OCI-LY3 (cell line): ENCODE measurements around the gene RHD.

ENCODE experiments used
- H2AFZ ChIP-seq: fragments of 200-600, 300-600 bp; shearing (Covaris generic); 2 replicates; pipeline ENCODE4 v1.6.0; 2014; ENCODE audit warnings: antibody characterized with exemption, low read depth, low read length
- H3K27ac ChIP-seq: fragments of 200-600, 300-600 bp; sonication (generic); 2 replicates; pipeline ENCODE4 v1.5.1; 2014; ENCODE audit warnings: mild to moderate bottlenecking, low read length, moderate library complexity, mixed read lengths
- H3K27me3 ChIP-seq: fragments of 200-600, 300-600 bp; sonication (generic); 2 replicates; pipeline ENCODE4 v1.6.1; 2014; ENCODE audit warnings: low read depth, low read length, mixed read lengths
- H3K36me3 ChIP-seq: fragments of 200-600, 300-600 bp; sonication (generic); replicated peaks from 2 replicates; pipeline ENCODE3; 2014; ENCODE audit warnings: low read depth, low read length, mixed read lengths
- H3K4me1 ChIP-seq: fragments of 300-600, 200-600 bp; sonication (generic); 2 replicates; pipeline ENCODE4 v1.6.1; 2014; ENCODE audit warnings: low read length, mixed read lengths
- H3K4me2 ChIP-seq: fragments of 200-600, 300-600 bp; sonication (generic); 2 replicates; pipeline ENCODE4 v1.6.1; 2014; ENCODE audit warnings: low read length, mixed read lengths
- H3K4me3 ChIP-seq: fragments of 300-600, 200-600 bp; sonication (generic); 2 replicates; pipeline ENCODE4 v1.5.1; 2014; ENCODE audit warnings: antibody characterized with exemption, mild to moderate bottlenecking, low read length, moderate library complexity
- H3K79me2 ChIP-seq: fragments of 300-600, 200-600 bp; shearing (Covaris generic); 2 replicates; pipeline ENCODE4 v1.6.1; 2014; ENCODE audit warnings: mild to moderate bottlenecking, low read length, mixed read lengths
- H3K9ac ChIP-seq: fragments of 300-600, 200-600 bp; shearing (Covaris generic); 2 replicates; pipeline ENCODE4 v1.6.0; 2014; ENCODE audit warnings: mild to moderate bottlenecking, low read length, moderate library complexity
- H3K9me3 ChIP-seq: fragments of 200-600, 300-600 bp; shearing (Covaris generic); 2 replicates; pipeline ENCODE4 v1.6.1; 2014; ENCODE audit warnings: low read length, mixed read lengths; ENCODE audit not compliant: insufficient read depth
- H4K20me1 ChIP-seq: fragments of 200-600, 300-600 bp; sonication (generic); 2 replicates; pipeline ENCODE4 v1.6.1; 2016; ENCODE audit warnings: low read length, mixed read lengths; ENCODE audit not compliant: insufficient read depth
- CTCF ChIP-seq: fragments of 200-600, 300-600 bp; sonication (generic); IDR thresholded peaks from 2 replicates; pipeline ENCODE4 v1.5.1; 2014; ENCODE audit warnings: antibody characterized with exemption, low read length, low read depth
- EZH2phosphoT487 ChIP-seq: fragments of 200-600 bp; shearing (Covaris generic); IDR thresholded peaks from 2 replicates; pipeline ENCODE4 v1.6.1; 2018; ENCODE audit warnings: antibody characterized with exemption, mixed run types, low read depth

RHD gene

GRCh38 chr1:25246600-25247023 lies 25.7 kb upstream of the RHD start:
- peaks cover 35% of the 10 kb centered on the region for H3K79me2 ChIP-seq
- peak overlapping the region; percentile 95 for H3K27ac ChIP-seq

DNA sequence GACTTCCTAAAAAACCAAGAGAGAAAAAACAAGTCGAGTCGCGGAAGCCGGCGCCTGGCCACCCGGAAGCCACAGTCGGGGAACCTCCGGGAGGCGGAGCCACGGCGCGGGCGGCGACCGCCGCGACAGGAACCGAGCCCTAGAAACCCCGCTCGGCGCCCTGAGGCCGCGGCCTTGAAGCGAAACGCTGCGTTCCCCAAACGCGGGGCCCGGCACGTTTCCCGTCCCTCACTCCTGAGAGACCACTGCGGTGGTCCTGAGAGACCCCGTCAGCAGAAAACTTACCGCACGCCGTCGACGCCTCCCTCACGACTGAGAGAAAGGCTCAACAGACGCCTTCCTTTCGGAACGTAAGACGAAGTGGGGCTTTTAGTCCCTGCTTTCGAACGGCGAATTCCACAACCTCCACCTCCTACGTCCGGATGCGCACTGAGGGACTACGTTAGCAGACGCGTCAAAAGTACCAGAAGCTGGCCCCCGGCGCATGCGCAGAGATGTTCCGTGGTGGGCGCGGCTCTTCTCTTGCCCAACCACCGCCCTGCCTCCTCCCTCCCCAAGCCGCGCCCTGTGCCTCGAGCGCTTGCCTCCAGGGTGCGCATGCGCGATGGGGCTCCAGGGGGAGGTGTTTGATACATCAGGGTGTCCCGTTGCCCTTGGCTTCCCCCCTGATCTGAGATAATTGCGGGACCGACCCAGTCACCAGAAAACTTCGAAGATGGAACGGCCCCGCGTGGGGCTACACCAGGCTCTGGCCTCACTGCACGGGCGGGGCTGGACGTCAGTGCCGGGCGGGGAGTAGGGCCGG lies 25.1 kb upstream of the RHD start, which contains the start of gene RSRP1:
Gene RSRP1, minus strand, starts transcription at position 431 of the 805 bp plus-strand sequence. CDS start 491 bp downstream, outside the sequence.
- Histone ChIP-seq H3K4me2 (peak within 1 kb of the TSS; percentile 86), H3K27ac (peak within 1 kb of the TSS; percentile 95), H3K79me2 (peaks cover 35% of the 10 kb centered on the region), H4K20me1 (peaks cover 19% of the 10 kb centered on the region), H2AFZ (peak within 1 kb of the TSS; percentile 64; the same call in 1 of the 2 replicates), H3K36me3 (peaks cover 39% of the 10 kb centered on the region), H3K4me1 (peaks cover 11% of the 10 kb centered on the region), H3K9ac (peak within 1 kb of the TSS; percentile 99), H3K9me3 (no peaks in the 10 kb centered on the region), H3K27me3 (no peaks in the 10 kb centered on the region), H3K4me3 (peak within 1 kb of the TSS; percentile 97)
- no peak for TF ChIP-seq EZH2phosphoT487
- TF ChIP-seq CTCF, result no peak

More at GRCh38 chr1:25246600-25247023, 25.7 kb upstream of the RHD start:
- H3K27me3 ChIP-seq, result no peaks in the 10 kb centered on the region
- TF ChIP-seq CTCF, result no peak
- no peak for TF ChIP-seq EZH2phosphoT487
- H2AFZ ChIP-seq, result no peak overlapping the region
- peak overlapping the region; percentile 99 for H3K9ac ChIP-seq
- peak overlapping the region; percentile 86 for H3K4me2 ChIP-seq
- peaks cover 19% of the 10 kb centered on the region for H4K20me1 ChIP-seq
- peaks cover 11% of the 10 kb centered on the region for H3K4me1 ChIP-seq
- H3K4me3 ChIP-seq, result peak overlapping the region; percentile 97
- H3K9me3 ChIP-seq, result no peaks in the 10 kb centered on the region
- H3K36me3 ChIP-seq, result peaks cover 40% of the 10 kb centered on the region

DNA sequence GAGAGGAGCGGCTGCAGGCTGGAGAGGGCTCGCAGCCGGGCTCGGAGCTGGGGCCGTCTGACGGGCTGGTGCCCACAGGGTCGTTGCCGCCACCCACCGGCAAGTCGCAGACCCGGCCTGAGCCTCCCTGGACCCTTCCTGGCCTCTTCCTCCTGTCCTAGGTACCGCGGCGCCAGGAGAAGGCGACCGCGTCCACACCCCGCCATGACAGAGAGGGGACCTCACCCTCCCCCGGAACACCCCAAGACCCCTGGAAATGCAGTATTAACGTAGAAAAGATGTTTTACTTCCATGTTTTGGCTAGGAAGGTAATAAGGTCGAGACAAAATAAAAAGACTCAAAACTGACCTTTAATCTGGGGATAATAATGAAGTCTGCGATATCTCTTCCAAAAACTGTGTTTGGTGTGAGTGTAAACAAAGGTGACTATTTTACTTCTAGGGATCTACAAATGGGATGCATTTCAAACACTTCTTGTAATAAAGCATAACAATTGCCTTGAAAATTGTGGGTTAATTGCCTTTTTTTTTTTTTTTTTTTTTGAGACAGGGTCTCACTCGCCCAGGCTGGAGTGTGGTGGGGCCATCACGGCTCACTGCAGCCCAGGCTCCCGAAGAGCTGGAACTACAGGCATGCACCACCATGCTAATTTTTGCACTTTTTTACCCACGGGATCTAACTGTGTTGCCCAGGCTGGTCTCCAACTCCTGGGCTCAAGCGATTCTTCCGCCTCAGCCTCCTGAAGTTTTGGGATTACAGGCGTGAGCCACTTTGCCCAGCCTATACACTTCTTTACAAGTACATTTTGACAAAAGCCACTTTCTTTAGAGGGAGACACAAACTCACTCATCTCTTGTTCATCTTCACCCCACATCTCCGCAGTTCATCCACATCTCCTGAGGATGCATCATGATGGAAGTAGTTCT lies 24.2 kb upstream of the RHD start:
- H3K9ac ChIP-seq, result peak overlapping the region; percentile 66
- no peaks in the 10 kb centered on the region for H3K27me3 ChIP-seq
- peaks cover 19% of the 10 kb centered on the region for H4K20me1 ChIP-seq
- H3K79me2 ChIP-seq, result peaks cover 35% of the 10 kb centered on the region
- H3K27ac ChIP-seq, result peak overlapping the region; percentile 22
- H3K4me3 ChIP-seq, result peak overlapping the region; percentile 97
- peak overlapping the region; percentile 84 for H3K4me2 ChIP-seq
- TF ChIP-seq EZH2phosphoT487, result no peak
- no peak for TF ChIP-seq CTCF
- H3K4me1 ChIP-seq, result peaks cover 11% of the 10 kb centered on the region
- peak overlapping the region; percentile 64; the same call in 1 of the 2 replicates for H2AFZ ChIP-seq
- H3K36me3 ChIP-seq, result peaks cover 32% of the 10 kb centered on the region
- H3K9me3 ChIP-seq, result no peaks in the 10 kb centered on the region
